ENCODE measurements around the gene VAPB. TPM values are rescaled to one million over a fixed set of nuclear protein-coding genes. Genes with fewer than 3 reads are reported as not detected.

Gene VAPB
- polyA plus RNA-seq, 3 donors = 8.5 to 14.3 (median 10.1) TPM

GRCh38 chr20:58482416-58482815, 93.4 kb downstream of the VAPB start:
- no peak for DNase-seq
- H3K9ac ChIP-seq (ENCODE audit: insufficient read depth, low read length, poor library complexity, severe bottlenecking) = no peak overlapping the region
- 85% methylated on average over 10 of the region's 10 CpGs for WGBS (ENCODE audit: insufficient coverage)
- Mint-ChIP-seq H3K27ac (no peak overlapping the region), H3K36me3 (no peaks in the 10 kb centered on the region), H3K9me3 (peaks cover 5 to 31% (median 23%) of the 10 kb centered on the region in 7 donors), H3K4me3 (no peak overlapping the region), H3K4me1 (no peaks in the 10 kb centered on the region), H3K27me3 (ENCODE audit: low read depth in 3 of 3) (peaks cover 9 to 19% (median 11%) of the 10 kb centered on the region in 3 donors)
- intact Hi-C loops (cut with micrococcal nuclease) = no loop called here
- no peaks in the 10 kb centered on the region for H4K20me1 ChIP-seq (ENCODE audit: insufficient read depth, low read length)
- H3K27ac ChIP-seq (ENCODE audit: low read depth in 1 of 2, low read length in 2 of 2) = no peak overlapping the region
- no peaks in the 10 kb centered on the region for H3K36me3 ChIP-seq (replicated peaks in 1 of 2; ENCODE audit: control insufficient read depth in 1 of 2, insufficient read depth in 2 of 2, low read length in 2 of 2)
- H2AFZ ChIP-seq (ENCODE audit: insufficient read depth, low read depth, low read length, poor library complexity, severe bottlenecking) = no peak overlapping the region
- no peaks in the 10 kb centered on the region for H3K4me1 ChIP-seq (ENCODE audit: control insufficient read depth in 1 of 2, insufficient read depth in 2 of 2, low read length in 2 of 2)
- H3K79me2 ChIP-seq (ENCODE audit: insufficient read depth, low read length) = no peaks in the 10 kb centered on the region
- no peak overlapping the region for H3K4me3 ChIP-seq (replicated peaks in 1 of 3; ENCODE audit: low read depth in 2 of 3, low read length in 3 of 3)
- H3K9me3 ChIP-seq (replicated peaks in 1 of 2; ENCODE audit: control insufficient read depth in 1 of 2, insufficient read depth in 1 of 2, low read length in 2 of 2) = peaks cover 8 to 20% of the 10 kb centered on the region in 2 donors
- H3K27me3 ChIP-seq (ENCODE audit: control insufficient read depth in 2 of 2, insufficient read depth in 2 of 2, low read length in 2 of 2) = peaks cover 0 to 12% of the 10 kb centered on the region in 2 donors
- TF ChIP-seq, protein P1, sequence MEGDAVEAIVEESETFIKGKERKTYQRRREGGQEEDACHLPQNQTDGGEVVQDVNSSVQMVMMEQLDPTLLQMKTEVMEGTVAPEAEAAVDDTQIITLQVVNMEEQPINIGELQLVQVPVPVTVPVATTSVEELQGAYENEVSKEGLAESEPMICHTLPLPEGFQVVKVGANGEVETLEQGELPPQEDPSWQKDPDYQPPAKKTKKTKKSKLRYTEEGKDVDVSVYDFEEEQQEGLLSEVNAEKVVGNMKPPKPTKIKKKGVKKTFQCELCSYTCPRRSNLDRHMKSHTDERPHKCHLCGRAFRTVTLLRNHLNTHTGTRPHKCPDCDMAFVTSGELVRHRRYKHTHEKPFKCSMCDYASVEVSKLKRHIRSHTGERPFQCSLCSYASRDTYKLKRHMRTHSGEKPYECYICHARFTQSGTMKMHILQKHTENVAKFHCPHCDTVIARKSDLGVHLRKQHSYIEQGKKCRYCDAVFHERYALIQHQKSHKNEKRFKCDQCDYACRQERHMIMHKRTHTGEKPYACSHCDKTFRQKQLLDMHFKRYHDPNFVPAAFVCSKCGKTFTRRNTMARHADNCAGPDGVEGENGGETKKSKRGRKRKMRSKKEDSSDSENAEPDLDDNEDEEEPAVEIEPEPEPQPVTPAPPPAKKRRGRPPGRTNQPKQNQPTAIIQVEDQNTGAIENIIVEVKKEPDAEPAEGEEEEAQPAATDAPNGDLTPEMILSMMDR (IDR thresholded peaks at IDR 0.05) = no peak
- no peak overlapping the region for H3K4me2 ChIP-seq (replicated peaks; ENCODE audit: extremely low read depth, low read length, poor library complexity, severe bottlenecking)

- no peak overlapping the region for H3K9ac ChIP-seq (ENCODE audit: insufficient read depth, low read length, poor library complexity, severe bottlenecking)
- no peaks in the 10 kb centered on the region for H3K4me1 ChIP-seq (ENCODE audit: control insufficient read depth in 1 of 2, insufficient read depth in 2 of 2, low read length in 2 of 2)
- WGBS (ENCODE audit: insufficient coverage) = 79% methylated on average over 4 of the region's 5 CpGs
- no peaks in the 10 kb centered on the region for H3K36me3 ChIP-seq (replicated peaks in 1 of 2; ENCODE audit: control insufficient read depth in 1 of 2, insufficient read depth in 2 of 2, low read length in 2 of 2)
- intact Hi-C loops (cut with micrococcal nuclease) = no loop called here
- peaks cover 8 to 19% of the 10 kb centered on the region in 2 donors for H3K9me3 ChIP-seq (replicated peaks in 1 of 2; ENCODE audit: control insufficient read depth in 1 of 2, insufficient read depth in 1 of 2, low read length in 2 of 2)
- Mint-ChIP-seq H3K36me3 (no peaks in the 10 kb centered on the region), H3K4me3 (no peak overlapping the region), H3K27ac (no peak overlapping the region), H3K27me3 (ENCODE audit: low read depth in 3 of 3) (peaks cover 9 to 19% (median 11%) of the 10 kb centered on the region in 3 donors), H3K9me3 (peaks cover 5 to 28% (median 21%) of the 10 kb centered on the region in 7 donors), H3K4me1 (no peaks in the 10 kb centered on the region)
- no peak overlapping the region for H2AFZ ChIP-seq (ENCODE audit: insufficient read depth, low read depth, low read length, poor library complexity, severe bottlenecking)
- H3K79me2 ChIP-seq (ENCODE audit: insufficient read depth, low read length) = no peaks in the 10 kb centered on the region
- no peak for DNase-seq
- H4K20me1 ChIP-seq (ENCODE audit: insufficient read depth, low read length) = no peaks in the 10 kb centered on the region
- H3K4me2 ChIP-seq (replicated peaks; ENCODE audit: extremely low read depth, low read length, poor library complexity, severe bottlenecking) = no peak overlapping the region
- H3K27ac ChIP-seq (ENCODE audit: low read depth in 1 of 2, low read length in 2 of 2) = no peak overlapping the region
- H3K27me3 ChIP-seq (ENCODE audit: control insufficient read depth in 2 of 2, insufficient read depth in 2 of 2, low read length in 2 of 2) = peaks cover 0 to 12% of the 10 kb centered on the region in 2 donors
- H3K4me3 ChIP-seq (replicated peaks in 1 of 3; ENCODE audit: low read depth in 2 of 3, low read length in 3 of 3) = no peak overlapping the region
- TF ChIP-seq, protein P1 (IDR thresholded peaks at IDR 0.05) = no peak
These were observed 94.0 kb downstream of the VAPB start for GRCh38 chr20:58483051-58483450.

Measured in CD14-positive monocyte (primary cell).